ENCODE data around the gene U2SURP. TPM values are rescaled to one million over a fixed set of nuclear protein-coding genes. Genes with fewer than 3 reads are reported as not detected.
A peak's percentile ranks its signal among the peaks of the same experiment; 100 is the strongest.

The U2SURP gene
- total RNA-seq, result 138 and 169 TPM in 2 replicates
- total RNA-seq (2013), result 145 TPM
- polyA plus RNA-seq, result 15.1 and 31.0 TPM in 2 replicates
- 19.9 and 35.8 TPM in 2 replicates for polyA minus RNA-seq

- Histone ChIP-seq H3K27ac (ENCODE audit: low read length in 2 of 2) (peak within 1 kb of the TSS; percentile 86 to 98), H2AFZ (ENCODE audit: insufficient read depth, low read depth, low read length, poor library complexity, severe bottlenecking) (peak within 1 kb of the TSS; percentile 96), H3K9me3 (ENCODE audit: control extremely low read depth in 1 of 3, control insufficient read depth in 2 of 3, insufficient read depth in 1 of 3, low read length in 2 of 3) (no peaks in the 10 kb centered on the region), H3K27me3 (replicated peaks in 1 of 4; ENCODE audit: control extremely low read depth in 1 of 4, control insufficient read depth in 3 of 4, insufficient read depth in 4 of 4, low read length in 3 of 4) (no peaks in the 10 kb centered on the region), H3K4me2 (replicated peaks; ENCODE audit: low read depth, low read length, poor library complexity, severe bottlenecking) (peak within 1 kb of the TSS; percentile 87), H3K9ac (ENCODE audit: low read length) (peak within 1 kb of the TSS; percentile 100), H4K20me1 (ENCODE audit: control insufficient read depth, insufficient read depth, low read length, poor library complexity, severe bottlenecking) (peaks cover 18% of the 10 kb centered on the region), H3K4me1 (ENCODE audit: control insufficient read depth in 2 of 2, insufficient read depth in 2 of 2, low read length in 2 of 2) (peaks cover 19 to 20% of the 10 kb centered on the region in 2 donors), H3K36me3 (replicated peaks in 1 of 2; ENCODE audit: control extremely low read depth in 1 of 2, control insufficient read depth in 1 of 2, extremely low read depth in 1 of 2, insufficient read depth in 2 of 2, low read length in 1 of 2) (no peaks in the 10 kb centered on the region), H3K79me2 (ENCODE audit: control insufficient read depth, insufficient read depth, low read length) (peaks cover 54% of the 10 kb centered on the region), H3K4me3 (ENCODE audit: control extremely low read depth in 1 of 5, extremely low read depth in 1 of 5, insufficient read depth in 1 of 5, low read depth in 2 of 5, low read length in 4 of 5) (peak within 1 kb of the TSS; percentile 73 to 100 (median 97))
- Mint-ChIP-seq H3K4me1 (peaks cover 34% of the 10 kb centered on the region), H3K27ac (peak within 1 kb of the TSS; percentile 96), H3K4me3 (peak within 1 kb of the TSS; percentile 96), H3K9me3 (ENCODE audit: insufficient read depth) (no peaks in the 10 kb centered on the region), H3K27me3 (no peaks in the 10 kb centered on the region)
- WGBS (ENCODE audit: insufficient coverage), result under 1% methylated on average over 55 of the region's 55 CpGs
- no peak for TF ChIP-seq CTCF (IDR thresholded peaks at IDR 0.05)
- no peak for TF ChIP-seq EZH2 (IDR thresholded peaks at IDR 0.05; ENCODE audit: borderline replicate concordance, insufficient read depth, low read depth, low read length, poor library complexity, severe bottlenecking)
- DNase-seq (peak; percentile 95), ATAC-seq (ENCODE audit: low read depth) (peak; percentile 96)
- CTCF ChIA-PET, result interaction anchor here (0.6 to 2.6 kb wide), 10 partner anchors 9 to 424 kb away, joined by 3 to 13 read pairs (median 3); partner anchors contain the start of gene ATR
- POLR2A ChIA-PET, result interaction anchor here (0.6 to 2.7 kb wide), 5 partner anchors 9 to 971 kb away, joined by 3 to 17 read pairs (median 4); partner anchors contain the start of genes ATR and DIPK2A
- intact Hi-C loops (cut with micrococcal nuclease), result loop anchor here (1.0 to 5.0 kb wide), 9 partner anchors 118 to 1689 kb away; partner anchors contain the start of genes ATR, CHST2, PLS1 and RNF7
Measured at GRCh38 chr3:143001369-143002082, at the start of gene U2SURP. Gene U2SURP, plus strand, starts transcription at chr3:143001570. Its CDS starts 59 bp downstream, at chr3:143001629.

- H4K20me1 ChIP-seq (ENCODE audit: control insufficient read depth, insufficient read depth, low read length, poor library complexity, severe bottlenecking), result no peaks in the 10 kb centered on the region
- Mint-ChIP-seq H3K27me3 (peaks cover 45% of the 10 kb centered on the region), H3K27ac (no peak overlapping the region), H3K9me3 (ENCODE audit: insufficient read depth) (no peaks in the 10 kb centered on the region), H3K4me3 (no peak overlapping the region), H3K4me1 (peaks cover 3% of the 10 kb centered on the region)
- no peaks in the 10 kb centered on the region for H3K79me2 ChIP-seq (ENCODE audit: control insufficient read depth, insufficient read depth, low read length)
- no peaks in the 10 kb centered on the region for H3K36me3 ChIP-seq (replicated peaks in 1 of 2; ENCODE audit: control extremely low read depth in 1 of 2, control insufficient read depth in 1 of 2, extremely low read depth in 1 of 2, insufficient read depth in 2 of 2, low read length in 1 of 2)
- no peak overlapping the region for H3K4me3 ChIP-seq (ENCODE audit: control extremely low read depth in 1 of 5, extremely low read depth in 1 of 5, insufficient read depth in 1 of 5, low read depth in 2 of 5, low read length in 4 of 5)
- H3K4me2 ChIP-seq (replicated peaks; ENCODE audit: low read depth, low read length, poor library complexity, severe bottlenecking), result no peak overlapping the region
- DNase-seq (no peak), ATAC-seq (ENCODE audit: low read depth) (no peak)
- 100% methylated on average over 2 of the region's 2 CpGs for WGBS (ENCODE audit: insufficient coverage)
- TF ChIP-seq CTCF (IDR thresholded peaks at IDR 0.05), result no peak
- TF ChIP-seq EZH2 (IDR thresholded peaks at IDR 0.05; ENCODE audit: borderline replicate concordance, insufficient read depth, low read depth, low read length, poor library complexity, severe bottlenecking), result no peak
- intact Hi-C loops (cut with micrococcal nuclease), result no loop called here
- peaks cover 0 to 20% (median 15%) of the 10 kb centered on the region in 4 experiments for H3K27me3 ChIP-seq (replicated peaks in 1 of 4; ENCODE audit: control extremely low read depth in 1 of 4, control insufficient read depth in 3 of 4, insufficient read depth in 4 of 4, low read length in 3 of 4)
- no peak overlapping the region for H3K27ac ChIP-seq (ENCODE audit: low read length in 2 of 2)
- ChIA-PET POLR2A (no interaction called here), CTCF (no interaction called here)
- H3K9ac ChIP-seq (ENCODE audit: low read length), result no peak overlapping the region
- no peaks in the 10 kb centered on the region for H3K9me3 ChIP-seq (ENCODE audit: control extremely low read depth in 1 of 3, control insufficient read depth in 2 of 3, insufficient read depth in 1 of 3, low read length in 2 of 3)
- no peak overlapping the region for H2AFZ ChIP-seq (ENCODE audit: insufficient read depth, low read depth, low read length, poor library complexity, severe bottlenecking)
- H3K4me1 ChIP-seq (ENCODE audit: control insufficient read depth in 2 of 2, insufficient read depth in 2 of 2, low read length in 2 of 2), result peaks cover 0 to 5% of the 10 kb centered on the region in 2 donors
Measured at GRCh38 chr3:142951794-142952193, 49.6 kb upstream of the U2SURP start.
